Naive thymus-derived CD8-positive, alpha-beta T cell (primary cell): ENCODE data around the gene CLDN34. TPM values are rescaled to one million over a fixed set of nuclear protein-coding genes. Genes with fewer than 3 reads are reported as not detected.

Source experiments
- ATAC-seq, 2 donors: fragments of 150-1000 bp; cut with Tn5 transposase in 1 of 2; sonication (Bioruptor Pico), chemical (Tn5 transposase) in 1 of 2; 1 replicate in 1 of 2; 2 replicates in 1 of 2; pipeline ENCODE4 v1.10.0; 2021; ENCODE audit warnings: mild to moderate bottlenecking in 2 of 2, moderate library complexity in 2 of 2
- POLR2A ChIA-PET: fragments of 350-600 bp; sonication (Branson Sonifier 250); formaldehyde crosslinking; loops from one replicate; lab custom pipeline; 2021; ENCODE audit warnings: antibody characterized with exemption; lab: Charles Lee
- DNase-seq, 10 donors: peaks; one replicate each; pipeline versions ENCODE4 v3.0.0 to v3.0.0-alpha.2; 2020 to 2022
- H3K27ac Mint-ChIP-seq, 10 donors: one replicate each; pipeline ENCODE4 v1.8.0; 2020 to 2022; ENCODE audit warnings: mild to moderate bottlenecking in 10 of 10, mixed read lengths in 10 of 10, moderate library complexity in 4 of 10, inconsistent platforms in 1 of 10
- H3K27me3 Mint-ChIP-seq, 5 donors: one replicate each; pipeline ENCODE4 v1.8.0; 2021 to 2022; ENCODE audit warnings: mixed read lengths in 5 of 5
- H3K36me3 Mint-ChIP-seq, 3 donors: one replicate each; pipeline ENCODE4 v1.8.0; 2020 to 2022; ENCODE audit warnings: mixed read lengths in 3 of 3, mild to moderate bottlenecking in 2 of 3, inconsistent platforms in 1 of 3
- H3K4me1 Mint-ChIP-seq, 4 donors: one replicate each; pipeline ENCODE4 v1.8.0; 2021 to 2022; ENCODE audit warnings: mixed read lengths in 4 of 4
- H3K4me3 Mint-ChIP-seq, 10 donors: one replicate each; pipeline ENCODE4 v1.8.0; 2020 to 2022; ENCODE audit warnings: mild to moderate bottlenecking in 10 of 10, mixed read lengths in 10 of 10, moderate library complexity in 6 of 10, inconsistent platforms in 1 of 10
- H3K9me3 Mint-ChIP-seq, 9 donors: one replicate each; pipeline ENCODE4 v1.8.0; 2020 to 2022; ENCODE audit warnings: mixed read lengths in 9 of 9, mild to moderate bottlenecking in 3 of 9, inconsistent platforms in 1 of 9, moderate library complexity in 1 of 9
- polyA plus RNA-seq, 3 donors: library from polyadenylated mRNA; unstranded; fragments of 300-500 nt; fragmentation: Illumina TruSeq; gene quantifications; one replicate each; pipeline ENCODE4 v1.2.3, GENCODE V29; 2021
- total RNA-seq, 8 experiments: library from RNA in 2 of 8; stranded (reverse) in 2 of 8; gene quantifications; one replicate each; pipeline ENCODE4 v1.2.3 and lab custom pipeline; 2021 to 2026

The CLDN34 gene
- total and polyA plus RNA-seq, 5 experiments from 2014 or later = not detected

DNA sequence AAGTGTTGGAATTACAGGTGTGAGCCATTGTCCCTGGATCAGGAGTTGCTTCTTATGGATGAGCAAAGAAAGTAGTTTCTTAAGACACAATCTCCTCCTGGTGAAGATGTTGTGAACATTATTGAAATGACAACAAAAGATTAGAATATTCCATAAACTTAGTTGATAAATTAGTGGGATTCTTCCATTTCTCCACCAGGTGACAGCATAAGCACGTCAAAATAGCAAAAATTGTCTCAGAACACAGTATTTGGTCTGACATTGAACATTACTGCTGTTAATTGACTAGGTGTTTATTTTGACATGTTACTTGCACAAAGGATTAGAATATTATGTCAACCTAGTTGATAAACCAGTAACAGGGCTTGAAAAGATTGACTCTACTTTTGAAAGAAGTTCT lies 21.6 kb downstream of the CLDN34 start:
- ATAC-seq (no peak), DNase-seq (peak in 3 of 10 donors; percentile 5 to 25 (median 16))
- no peak overlapping the region for H3K4me3 Mint-ChIP-seq
- H3K4me1 Mint-ChIP-seq = peaks cover 0 to 4% (median 0%) of the 10 kb centered on the region in 4 donors
- POLR2A ChIA-PET = no interaction called here
- no peak overlapping the region for H3K27ac Mint-ChIP-seq
- H3K9me3 Mint-ChIP-seq = no peaks in the 10 kb centered on the region
- no peaks in the 10 kb centered on the region for H3K36me3 Mint-ChIP-seq
- peaks cover 0 to 10% (median 0%) of the 10 kb centered on the region in 5 donors for H3K27me3 Mint-ChIP-seq

DNA sequence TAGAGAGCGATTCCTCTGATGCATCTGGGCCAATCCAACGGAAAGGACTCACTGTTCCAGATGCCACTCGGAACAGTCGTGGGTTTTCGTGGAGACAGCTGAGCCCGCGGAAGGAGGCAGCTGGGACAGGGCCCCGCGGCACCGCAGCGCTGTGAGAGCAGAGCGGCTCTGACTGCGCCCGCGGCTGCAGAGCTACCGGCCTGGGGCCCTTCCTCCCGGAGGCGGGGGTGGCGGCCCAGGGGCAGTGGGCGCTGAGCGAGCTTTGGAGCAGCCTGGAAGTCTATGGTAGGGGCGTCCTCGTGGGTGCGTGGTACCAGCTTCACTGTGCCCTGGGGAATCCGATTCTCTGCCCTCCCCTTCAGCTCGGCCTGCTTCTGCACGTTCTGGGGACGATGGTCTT lies 24.9 kb downstream of the CLDN34 start:
- POLR2A ChIA-PET = no interaction called here
- Mint-ChIP-seq H3K9me3 (no peaks in the 10 kb centered on the region), H3K4me1 (no peaks in the 10 kb centered on the region), H3K27ac (no peak overlapping the region), H3K4me3 (no peak overlapping the region), H3K36me3 (no peaks in the 10 kb centered on the region), H3K27me3 (no peaks in the 10 kb centered on the region)
- DNase-seq (no peak), ATAC-seq (no peak)

DNA sequence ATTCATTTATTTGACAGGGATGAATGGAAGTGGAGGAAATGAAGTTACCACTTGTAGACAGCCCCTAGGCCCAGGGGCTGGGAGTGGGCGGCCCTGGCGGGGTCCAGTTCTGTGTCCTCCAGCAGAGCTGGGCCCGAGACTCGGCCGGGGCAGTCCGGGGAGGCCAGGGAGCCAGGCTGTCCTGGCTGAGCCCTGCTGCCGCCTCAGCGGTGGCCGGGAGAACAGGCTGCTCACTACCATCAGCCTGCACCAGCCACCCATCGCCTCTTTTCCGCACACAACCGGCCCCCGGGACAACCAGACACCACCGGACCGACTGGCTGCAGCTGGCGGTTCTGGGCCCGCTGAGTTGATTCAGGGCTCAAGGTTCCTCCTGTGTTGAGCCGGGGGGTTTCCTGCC lies 25.6 kb downstream of the CLDN34 start:
- POLR2A ChIA-PET = no interaction called here
- Mint-ChIP-seq H3K4me3 (no peak overlapping the region), H3K27me3 (no peaks in the 10 kb centered on the region), H3K9me3 (no peaks in the 10 kb centered on the region), H3K36me3 (no peaks in the 10 kb centered on the region), H3K27ac (no peak overlapping the region), H3K4me1 (no peaks in the 10 kb centered on the region)
- no peak for ATAC-seq
- DNase-seq = no peak

DNA sequence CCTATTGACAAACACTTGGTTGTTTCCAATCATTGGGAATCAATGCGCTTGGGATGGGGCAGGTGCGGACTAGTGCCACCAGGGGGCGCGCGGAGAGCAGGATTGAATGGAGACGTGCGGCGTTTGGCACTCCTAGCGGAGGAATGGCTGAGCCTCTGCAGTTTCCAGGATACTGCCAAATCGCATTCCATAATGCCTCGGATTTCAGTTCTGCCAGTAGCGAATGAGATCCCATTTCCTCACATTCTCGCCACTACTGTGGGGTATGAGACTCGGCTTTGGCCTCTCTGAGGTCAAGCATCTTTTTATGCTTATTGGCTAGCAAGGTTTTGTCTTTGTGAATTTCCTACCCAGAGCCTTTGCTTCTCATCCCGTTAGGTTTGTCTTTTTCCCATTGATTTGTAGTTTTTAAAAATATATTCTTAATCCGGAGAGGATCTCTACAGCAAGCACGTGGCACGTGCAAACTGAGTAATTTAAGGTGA lies 28.7 kb downstream of the CLDN34 start:
- H3K36me3 Mint-ChIP-seq = no peaks in the 10 kb centered on the region
- H3K4me3 Mint-ChIP-seq = no peak overlapping the region
- POLR2A ChIA-PET = interaction anchor here (1.6 kb wide), 1 partner anchor 122 kb away, joined by 4 read pairs; no protein-coding TSS in a partner anchor
- DNase-seq (peak; percentile 57 to 87 (median 73)), ATAC-seq (peak; percentile 65 to 92)
- no peaks in the 10 kb centered on the region for H3K9me3 Mint-ChIP-seq
- H3K27ac Mint-ChIP-seq = peak overlapping the region in 1 of 10 donors; percentile 59
- no peaks in the 10 kb centered on the region for H3K27me3 Mint-ChIP-seq
- H3K4me1 Mint-ChIP-seq = no peaks in the 10 kb centered on the region

DNA sequence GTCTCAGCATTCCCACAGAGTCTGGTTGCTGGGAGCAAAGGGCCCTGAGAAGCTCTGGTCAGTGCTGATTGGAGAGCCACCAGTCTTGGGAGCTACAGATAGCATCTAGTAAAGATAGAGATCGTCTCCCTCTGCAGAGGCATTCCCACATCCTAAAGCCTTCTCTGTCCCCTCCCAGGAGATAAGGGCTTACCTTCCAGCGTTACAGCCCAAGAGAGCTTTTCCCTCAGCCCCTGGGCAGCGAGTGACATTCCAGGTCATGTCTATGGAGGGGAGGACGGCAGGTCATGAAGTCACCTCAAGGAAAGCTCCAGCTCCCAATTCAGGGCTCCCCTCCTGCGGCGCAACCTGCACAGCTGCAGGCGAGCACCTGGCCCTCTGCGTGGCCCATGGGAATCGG lies 29.9 kb downstream of the CLDN34 start:
- Mint-ChIP-seq H3K27me3 (no peaks in the 10 kb centered on the region), H3K27ac (no peak overlapping the region), H3K9me3 (no peaks in the 10 kb centered on the region), H3K36me3 (no peaks in the 10 kb centered on the region), H3K4me3 (no peak overlapping the region), H3K4me1 (no peaks in the 10 kb centered on the region)
- ATAC-seq (no peak), DNase-seq (no peak)
- POLR2A ChIA-PET = interaction anchor here (1.0 to 1.6 kb wide), 2 partner anchors 121 to 123 kb away, joined by 4 read pairs; no protein-coding TSS in a partner anchor

DNA sequence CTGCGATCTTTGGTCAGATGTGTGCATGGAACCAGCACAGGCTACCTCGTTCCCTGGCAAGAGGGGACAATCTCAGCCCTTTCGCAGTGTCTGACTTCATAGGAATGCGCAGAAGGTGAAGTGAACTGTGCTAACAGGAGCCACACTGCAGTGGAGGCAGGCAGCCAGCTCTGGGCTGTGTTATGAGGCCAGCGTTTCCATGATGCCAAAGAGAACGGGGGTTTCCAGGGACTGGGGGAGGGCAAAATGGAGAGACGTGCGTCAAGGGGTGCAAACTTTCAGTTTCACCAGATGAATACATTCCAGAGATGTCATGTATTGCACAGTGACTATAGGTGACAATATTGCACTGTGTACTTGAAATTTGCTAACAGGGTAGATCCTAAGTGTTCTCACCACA lies 30.4 kb downstream of the CLDN34 start:
- Mint-ChIP-seq H3K9me3 (no peaks in the 10 kb centered on the region), H3K27me3 (peaks cover 0 to 1% (median 0%) of the 10 kb centered on the region in 5 donors), H3K4me3 (no peak overlapping the region), H3K4me1 (no peaks in the 10 kb centered on the region), H3K36me3 (no peaks in the 10 kb centered on the region), H3K27ac (no peak overlapping the region)
- ATAC-seq (no peak), DNase-seq (no peak)
- POLR2A ChIA-PET = interaction anchor here (1.0 to 1.6 kb wide), 3 partner anchors 121 to 541 kb away, joined by 3 to 4 read pairs (median 4); no protein-coding TSS in a partner anchor

DNA sequence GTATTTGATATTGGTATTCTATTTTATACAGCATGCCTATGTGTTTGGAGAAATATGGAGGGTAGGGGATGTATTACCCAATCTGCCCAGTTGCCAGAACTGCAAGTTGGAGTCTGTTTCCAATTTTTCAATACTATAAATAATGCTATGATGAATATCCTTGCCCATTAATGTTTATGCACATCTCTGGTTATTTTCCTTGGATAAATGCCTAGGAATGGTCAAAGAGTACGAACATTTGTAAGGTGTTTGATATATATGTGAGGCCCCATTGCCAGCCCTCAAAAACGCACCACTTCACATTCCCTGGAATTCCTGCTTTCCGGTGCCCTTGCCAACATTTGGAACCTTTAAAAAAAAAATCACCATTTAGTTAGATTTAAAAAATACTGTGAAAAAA lies 34.3 kb downstream of the CLDN34 start:
- no peak overlapping the region for H3K4me3 Mint-ChIP-seq
- no peaks in the 10 kb centered on the region for H3K9me3 Mint-ChIP-seq
- H3K27me3 Mint-ChIP-seq = peaks cover 0 to 1% (median 0%) of the 10 kb centered on the region in 5 donors
- no peak overlapping the region for H3K27ac Mint-ChIP-seq
- ATAC-seq (no peak), DNase-seq (no peak)
- no peaks in the 10 kb centered on the region for H3K36me3 Mint-ChIP-seq
- POLR2A ChIA-PET = no interaction called here
- peaks cover 0 to 8% (median 0%) of the 10 kb centered on the region in 4 donors for H3K4me1 Mint-ChIP-seq

DNA sequence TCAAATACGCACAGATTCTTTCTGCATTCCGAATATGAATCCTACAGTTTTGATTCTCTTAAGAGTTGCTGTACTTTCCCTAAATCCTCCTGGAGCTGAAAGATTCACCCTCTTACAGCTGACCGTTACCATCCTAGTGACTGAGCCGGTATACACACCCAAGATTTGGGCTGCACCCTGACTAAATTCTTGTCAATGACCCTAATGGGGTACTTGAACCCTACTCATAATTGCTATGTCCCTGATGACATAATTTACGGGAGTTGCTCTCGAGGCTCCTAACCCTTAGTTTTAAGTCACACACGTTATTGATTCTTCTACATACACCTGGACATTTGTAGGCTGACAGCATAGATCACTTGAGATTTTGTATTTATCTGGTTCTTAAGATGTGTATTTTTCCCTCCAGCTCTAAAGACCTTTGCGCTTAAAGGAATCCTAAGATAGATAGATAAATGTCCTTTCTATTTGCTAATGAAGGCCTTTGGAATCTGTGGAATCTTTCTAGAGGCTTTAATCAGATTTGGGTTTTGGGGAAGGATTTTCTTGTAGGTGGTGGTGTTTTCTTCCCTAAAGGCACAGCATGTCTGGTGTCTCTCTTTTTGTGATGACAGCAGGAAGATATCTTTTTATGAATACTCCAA lies 37.8 kb downstream of the CLDN34 start:
- DNase-seq (no peak), ATAC-seq (no peak)
- Mint-ChIP-seq H3K36me3 (no peaks in the 10 kb centered on the region), H3K4me3 (no peak overlapping the region), H3K9me3 (no peaks in the 10 kb centered on the region), H3K27ac (peak overlapping the region in 1 of 10 donors; percentile 13), H3K4me1 (peaks cover 0 to 12% (median 0%) of the 10 kb centered on the region in 4 donors), H3K27me3 (peaks cover 0 to 1% (median 0%) of the 10 kb centered on the region in 5 donors)
- POLR2A ChIA-PET = no interaction called here

DNA sequence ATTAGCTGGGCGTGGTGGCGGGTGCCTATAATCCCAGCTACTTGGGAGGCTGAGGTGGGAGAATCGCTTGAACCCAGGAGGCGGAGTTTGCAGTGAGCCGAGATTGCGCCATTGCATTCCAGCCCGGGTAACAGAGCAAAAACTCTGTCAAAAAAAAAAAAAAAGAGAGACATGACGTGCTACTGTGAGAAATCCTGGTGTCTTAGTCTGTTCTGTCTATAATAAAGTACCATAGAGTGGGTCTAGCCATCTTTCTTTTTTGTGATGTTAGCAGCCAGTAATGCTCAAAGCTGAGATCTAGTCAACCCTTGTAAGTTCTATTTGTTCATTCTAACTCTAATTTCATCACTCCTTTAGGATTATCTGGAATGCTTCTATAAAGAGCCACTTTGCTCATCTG lies 38.9 kb downstream of the CLDN34 start:
- H3K36me3 Mint-ChIP-seq = no peaks in the 10 kb centered on the region
- H3K4me1 Mint-ChIP-seq = peaks cover 0 to 20% (median 2%) of the 10 kb centered on the region in 4 donors
- H3K27me3 Mint-ChIP-seq = peaks cover 0 to 1% (median 0%) of the 10 kb centered on the region in 5 donors
- H3K9me3 Mint-ChIP-seq = no peaks in the 10 kb centered on the region
- H3K4me3 Mint-ChIP-seq = no peak overlapping the region
- DNase-seq (no peak), ATAC-seq (no peak)
- POLR2A ChIA-PET = no interaction called here
- H3K27ac Mint-ChIP-seq = no peak overlapping the region

DNA sequence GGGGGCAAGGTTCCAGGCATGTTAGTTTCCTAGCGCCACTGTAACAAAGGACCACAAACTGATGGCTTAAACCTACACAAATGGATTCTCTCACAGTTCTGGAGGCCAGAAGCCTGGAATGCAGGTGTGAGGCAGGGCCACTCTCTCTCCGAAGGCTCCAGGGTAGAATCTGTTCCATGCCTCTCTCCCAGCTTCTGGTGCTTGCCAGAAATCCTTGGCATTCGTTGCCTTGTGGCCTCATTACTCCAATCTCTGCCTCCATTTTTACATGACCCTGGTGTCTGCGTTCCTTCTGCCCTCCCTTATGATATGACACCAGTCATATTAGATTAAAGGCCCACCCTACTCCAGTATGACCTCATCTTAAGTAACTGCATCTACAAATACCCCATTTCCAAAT lies 39.6 kb downstream of the CLDN34 start:
- ATAC-seq (no peak), DNase-seq (no peak)
- H3K27me3 Mint-ChIP-seq = peaks cover 0 to 1% (median 0%) of the 10 kb centered on the region in 5 donors
- H3K9me3 Mint-ChIP-seq = no peaks in the 10 kb centered on the region
- H3K27ac Mint-ChIP-seq = no peak overlapping the region
- H3K4me1 Mint-ChIP-seq = peaks cover 3 to 27% (median 9%) of the 10 kb centered on the region in 4 donors
- H3K4me3 Mint-ChIP-seq = no peak overlapping the region
- H3K36me3 Mint-ChIP-seq = no peaks in the 10 kb centered on the region
- POLR2A ChIA-PET = no interaction called here

DNA sequence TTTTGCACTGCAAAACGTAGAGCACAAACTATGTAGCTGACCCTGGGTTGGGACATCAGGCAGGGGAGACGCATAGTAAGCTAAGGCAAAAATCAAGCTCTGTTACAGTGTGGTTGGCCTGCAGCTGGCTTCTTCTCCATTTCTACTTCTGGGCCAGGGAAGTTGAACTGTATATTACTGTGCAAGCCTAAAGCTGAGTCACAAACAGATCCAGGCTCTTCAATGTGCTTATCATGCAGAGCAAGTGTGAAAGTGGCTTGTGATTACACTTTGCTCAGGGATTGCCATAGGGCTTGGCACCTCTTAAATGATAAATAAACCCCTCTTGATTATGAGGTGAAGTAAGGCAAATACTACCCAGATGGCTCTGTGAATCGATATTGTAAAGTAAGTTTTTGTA lies 40.5 kb downstream of the CLDN34 start:
- Mint-ChIP-seq H3K9me3 (no peaks in the 10 kb centered on the region), H3K36me3 (no peaks in the 10 kb centered on the region), H3K4me3 (no peak overlapping the region), H3K27ac (no peak overlapping the region), H3K4me1 (peaks cover 3 to 31% (median 13%) of the 10 kb centered on the region in 4 donors), H3K27me3 (no peaks in the 10 kb centered on the region)
- DNase-seq (no peak), ATAC-seq (no peak)
- POLR2A ChIA-PET = no interaction called here

DNA sequence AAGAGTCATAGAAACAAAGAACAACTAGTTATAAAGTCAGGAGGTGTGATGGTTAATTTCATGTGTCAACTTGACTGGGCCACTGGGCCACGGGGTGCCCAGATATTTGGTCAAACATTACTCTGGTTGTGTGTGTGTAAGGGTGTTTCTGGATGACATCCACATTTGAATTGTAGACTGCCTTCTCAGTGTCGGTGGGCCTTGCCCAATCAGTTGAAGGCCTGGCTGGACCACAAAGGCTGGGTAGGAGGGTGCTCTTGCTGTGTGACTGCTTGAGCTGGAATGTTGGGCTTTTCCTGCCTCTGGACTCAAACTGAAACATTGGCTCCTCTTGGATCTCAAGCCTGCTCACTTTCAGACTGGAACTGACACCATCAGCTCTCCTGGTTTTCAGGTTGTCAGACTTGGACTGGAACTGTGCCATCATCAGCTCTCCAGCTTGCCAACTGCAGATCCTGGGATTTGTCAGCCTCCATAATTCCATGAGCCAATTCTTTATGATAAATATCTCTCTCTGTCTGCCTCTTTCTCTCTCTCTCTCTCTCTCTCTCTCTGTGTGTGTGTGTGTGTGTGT lies 41.4 kb downstream of the CLDN34 start:
- Mint-ChIP-seq H3K9me3 (peaks cover 0 to 2% (median 0%) of the 10 kb centered on the region in 9 donors), H3K27me3 (no peaks in the 10 kb centered on the region), H3K4me3 (no peak overlapping the region), H3K36me3 (no peaks in the 10 kb centered on the region), H3K4me1 (peaks cover 3 to 34% (median 18%) of the 10 kb centered on the region in 4 donors), H3K27ac (no peak overlapping the region)
- POLR2A ChIA-PET = no interaction called here
- ATAC-seq = no peak
- no peak for DNase-seq

DNA sequence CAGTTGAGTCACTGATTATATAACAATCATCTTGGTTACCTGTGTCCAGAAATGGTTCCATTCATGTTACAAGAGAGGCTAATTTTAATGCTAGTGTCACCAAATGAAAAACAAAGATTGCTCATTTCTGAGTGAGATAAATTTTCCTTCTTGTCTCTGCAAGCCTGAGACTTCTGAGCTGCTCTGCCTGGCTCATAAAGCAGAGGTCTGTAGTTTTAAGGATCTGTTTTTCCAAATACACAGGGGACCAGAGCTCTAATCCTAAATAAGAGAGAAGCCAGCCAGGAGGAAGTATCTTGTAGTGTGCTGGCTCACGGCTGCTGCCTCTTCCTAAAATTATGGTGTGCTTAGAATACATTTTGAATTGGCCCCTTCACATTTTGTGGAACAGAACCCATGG lies 42.6 kb downstream of the CLDN34 start:
- POLR2A ChIA-PET = no interaction called here
- H3K27me3 Mint-ChIP-seq = no peaks in the 10 kb centered on the region
- no peak for DNase-seq
- H3K36me3 Mint-ChIP-seq = no peaks in the 10 kb centered on the region
- ATAC-seq = no peak
- H3K9me3 Mint-ChIP-seq = peaks cover 0 to 2% (median 0%) of the 10 kb centered on the region in 9 donors
- H3K4me3 Mint-ChIP-seq = no peak overlapping the region
- no peak overlapping the region for H3K27ac Mint-ChIP-seq
- H3K4me1 Mint-ChIP-seq = peaks cover 3 to 31% (median 18%) of the 10 kb centered on the region in 4 donors
